GM23248 (cell line): ENCODE data around the gene HOTAIR. TPM values are rescaled to one million over a fixed set of nuclear protein-coding genes. Genes with fewer than 3 reads are reported as not detected.

Experiments used
- DNase-seq: peaks from one replicate; pipeline ENCODE4 v3.0.0-alpha.2; 2015
- H2AFZ ChIP-seq: fragments of 200-600 bp; sonication (generic); 2 replicates; pipeline ENCODE4 v1.6.1; 2016; ENCODE audit warnings: antibody characterized with exemption
- H3F3A ChIP-seq: fragments of 200-600 bp; sonication (generic); 2 replicates; pipeline ENCODE4 v1.6.1; 2016; ENCODE audit warnings: mild to moderate bottlenecking, antibody characterized with exemption, mixed run types; ENCODE audit not compliant: insufficient read depth
- H3K27ac ChIP-seq: fragments of 200-600 bp; sonication (generic); 2 replicates; pipeline ENCODE4 v1.5.1; 2016; ENCODE audit warnings: mild to moderate bottlenecking
- H3K27me3 ChIP-seq: fragments of 200-600 bp; sonication (generic); replicated peaks from 2 replicates; pipeline ENCODE4 v1.6.1; 2016; ENCODE audit warnings: mild to moderate bottlenecking; ENCODE audit not compliant: insufficient read depth
- H3K36me3 ChIP-seq: fragments of 200-600 bp; sonication (generic); 2 replicates; pipeline ENCODE4 v1.6.1; 2016; ENCODE audit warnings: low read depth, mild to moderate bottlenecking
- H3K4me1 ChIP-seq: fragments of 200-600 bp; sonication (generic); 2 replicates; pipeline ENCODE4 v1.6.1; 2016; ENCODE audit warnings: mild to moderate bottlenecking; ENCODE audit not compliant: insufficient read depth
- H3K4me2 ChIP-seq: fragments of 200-600 bp; sonication (generic); one replicate; pipeline ENCODE4 v1.6.1; 2016; ENCODE audit warnings: mild to moderate bottlenecking; ENCODE audit not compliant: unreplicated experiment
- H3K4me3 ChIP-seq: fragments of 200-600 bp; sonication (generic); 2 replicates; pipeline ENCODE4 v1.5.1; 2016; ENCODE audit warnings: mild to moderate bottlenecking
- H3K79me2 ChIP-seq: fragments of 200-600 bp; sonication (generic); 2 replicates; pipeline ENCODE4 v1.6.1; 2016; ENCODE audit warnings: mild to moderate bottlenecking; ENCODE audit not compliant: insufficient read depth
- H3K9ac ChIP-seq: fragments of 200-600 bp; sonication (generic); 2 replicates; pipeline ENCODE4 v1.6.1; 2016; ENCODE audit warnings: mild to moderate bottlenecking
- H3K9me2 ChIP-seq: fragments of 200-600 bp; sonication (generic); 2 replicates; pipeline ENCODE4 v1.6.1; 2016; ENCODE audit warnings: mixed run types, mild to moderate bottlenecking, moderate library complexity; ENCODE audit not compliant: insufficient read depth
- H3K9me3 ChIP-seq: fragments of 200-600 bp; sonication (generic); one replicate; pipeline ENCODE4 v1.6.1; 2017; ENCODE audit warnings: low read depth
- H4K20me1 ChIP-seq: fragments of 200-600 bp; sonication (generic); 2 replicates; pipeline ENCODE4 v1.6.0; 2016; ENCODE audit not compliant: insufficient read depth
- EZH2 ChIP-seq: fragments of 200-600 bp; sonication (generic); IDR thresholded peaks from 2 replicates; pipeline ENCODE4 v1.6.1; 2018; ENCODE audit warnings: antibody characterized with exemption, mild to moderate bottlenecking; ENCODE audit not compliant: insufficient read depth, poor library complexity, severe bottlenecking
- EZH2phosphoT487 ChIP-seq: fragments of 200-600 bp; sonication (generic); IDR thresholded peaks from 2 replicates; pipeline ENCODE4 v1.6.1; 2018; ENCODE audit warnings: antibody characterized with exemption, moderate library complexity, mild to moderate bottlenecking, low read depth; ENCODE audit not compliant: insufficient read depth
- WGBS, 2 experiments: methylation state at CpG; one replicate each; pipeline ENCODE4 v1.1.6; 2015 to 2017; ENCODE audit warnings: low lambda C conversion rate in 2 of 2, low coverage in 1 of 2; ENCODE audit errors: missing lambda C conversion rate in 2 of 2; 5-methylcytosine and 5-hydroxymethylcytosine counted together
- in situ Hi-C: fragments of 300-500 bp; cut with MboI; formaldehyde crosslinking; loops from 2 replicates; pipeline ENCODE4 v1.15.0; 2020
- polyA plus RNA-seq: library from polyadenylated mRNA; unstranded; fragments of >200 nt; fragmentation: Nextera tagmentation; extraction: Ambion mirVana; gene quantifications from 2 replicates; pipeline ENCODE4 v1.2.1, GENCODE V29; 2016
- total RNA-seq: library from RNA; depleted of rRNA; stranded (reverse); fragments of >200 nt; shearing (Covaris generic); gene quantifications from 2 replicates; pipeline ENCODE4 v1.2.3, GENCODE V29; 2014

Gene HOTAIR
- total and polyA plus RNA-seq, 2 experiments from 2014 or later: not detected

DNA sequence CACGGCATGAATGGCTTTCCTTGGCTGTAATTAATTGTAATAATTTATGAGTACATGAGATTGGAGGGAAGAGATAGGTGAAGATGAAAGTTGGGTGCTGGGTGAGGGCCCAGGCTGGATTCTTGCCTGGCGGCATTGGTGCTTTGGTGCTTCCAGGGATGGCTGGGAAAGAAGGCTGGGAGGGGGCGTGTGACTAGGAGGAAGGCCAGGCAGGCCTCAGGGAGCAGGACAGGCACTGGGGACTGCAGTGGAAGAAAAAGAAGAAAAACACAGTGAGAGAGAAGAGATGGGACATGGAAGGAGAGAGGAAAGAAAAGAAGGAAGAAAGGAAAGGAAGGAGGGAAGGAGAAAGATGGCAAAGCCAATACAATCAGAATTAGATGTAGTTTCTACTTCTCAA, 28.9 kb upstream of the HOTAIR start:
- peaks cover 13% of the 10 kb centered on the region; the same call in 1 of the 2 replicates for H3F3A ChIP-seq
- H3K79me2 ChIP-seq: peaks cover 22% of the 10 kb centered on the region
- H3K9me2 ChIP-seq: no peaks in the 10 kb centered on the region
- no peaks in the 10 kb centered on the region for H3K9me3 ChIP-seq
- no peak for TF ChIP-seq EZH2phosphoT487
- H3K4me1 ChIP-seq: peaks cover 10% of the 10 kb centered on the region
- DNase-seq: no peak
- H3K36me3 ChIP-seq: no peaks in the 10 kb centered on the region
- no peak overlapping the region for H3K4me2 ChIP-seq
- H4K20me1 ChIP-seq: no peaks in the 10 kb centered on the region
- H2AFZ ChIP-seq: no peak overlapping the region
- no peak overlapping the region for H3K27ac ChIP-seq
- no peak overlapping the region for H3K9ac ChIP-seq
- 84 to 89% methylated on average over 3 of the region's 3 CpGs for WGBS, 2 experiments
- no peaks in the 10 kb centered on the region for H3K27me3 ChIP-seq
- in situ Hi-C loops: no loop called here
- no peak overlapping the region for H3K4me3 ChIP-seq

GRCh38 chr12:54002915-54003389, 28.2 kb upstream of the HOTAIR start:
- TF ChIP-seq EZH2phosphoT487 (no peak), EZH2 (no peak)
- H3K4me2 ChIP-seq: no peak overlapping the region
- no peaks in the 10 kb centered on the region for H3K27me3 ChIP-seq
- no peaks in the 10 kb centered on the region for H3K36me3 ChIP-seq
- peaks cover 17% of the 10 kb centered on the region for H3K79me2 ChIP-seq
- no peak overlapping the region for H2AFZ ChIP-seq
- H3K9me2 ChIP-seq: no peaks in the 10 kb centered on the region
- WGBS, 2 experiments: 98% methylated on average over 19 of the region's 19 CpGs
- peaks cover 7% of the 10 kb centered on the region; the same call in 1 of the 2 replicates for H3F3A ChIP-seq
- H3K27ac ChIP-seq: no peak overlapping the region
- no peak for DNase-seq
- H4K20me1 ChIP-seq: no peaks in the 10 kb centered on the region
- no peak overlapping the region for H3K9ac ChIP-seq
- H3K4me1 ChIP-seq: peaks cover 4% of the 10 kb centered on the region; the same call in 1 of the 2 replicates
- no peaks in the 10 kb centered on the region for H3K9me3 ChIP-seq
- in situ Hi-C loops: no loop called here
- no peak overlapping the region for H3K4me3 ChIP-seq

DNA sequence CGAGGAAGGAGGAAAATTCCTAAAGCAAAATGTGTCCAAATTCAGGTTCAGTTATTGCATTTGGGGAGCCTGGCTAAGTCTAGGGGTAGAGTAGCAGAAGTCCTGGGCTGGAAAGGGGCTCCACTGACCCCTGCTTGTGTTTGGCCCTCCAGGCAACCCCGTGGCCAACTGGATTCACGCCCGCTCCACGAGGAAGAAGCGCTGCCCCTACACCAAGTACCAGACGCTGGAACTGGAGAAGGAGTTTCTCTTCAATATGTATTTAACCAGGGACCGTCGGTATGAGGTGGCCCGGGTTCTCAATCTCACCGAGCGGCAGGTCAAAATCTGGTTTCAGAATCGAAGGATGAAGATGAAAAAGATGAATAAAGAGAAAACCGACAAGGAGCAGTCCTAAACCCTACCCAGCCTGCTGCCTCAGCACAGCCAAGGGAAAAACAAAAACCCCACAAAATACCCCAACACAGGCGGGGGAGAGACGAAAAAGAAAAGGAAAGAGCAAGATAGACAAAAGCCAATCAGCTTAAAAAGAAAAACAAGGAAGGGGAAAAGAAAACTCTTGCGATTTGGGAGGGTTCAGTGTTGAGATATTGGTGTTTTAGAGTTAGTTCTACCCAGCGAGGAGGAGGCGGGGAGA, 27.6 kb upstream of the HOTAIR start:
- Histone ChIP-seq H3K27me3 (no peaks in the 10 kb centered on the region), H3K4me1 (peaks cover 3% of the 10 kb centered on the region; the same call in 1 of the 2 replicates), H3K27ac (no peak overlapping the region), H3K79me2 (peaks cover 12% of the 10 kb centered on the region; the same call in 1 of the 2 replicates), H3K9me2 (no peaks in the 10 kb centered on the region), H2AFZ (no peak overlapping the region), H3K9me3 (no peaks in the 10 kb centered on the region), H4K20me1 (no peaks in the 10 kb centered on the region), H3F3A (peaks cover 2% of the 10 kb centered on the region; the same call in 1 of the 2 replicates), H3K36me3 (no peaks in the 10 kb centered on the region), H3K9ac (no peak overlapping the region), H3K4me2 (no peak overlapping the region), H3K4me3 (no peak overlapping the region)
- WGBS, 2 experiments: 90% methylated on average over 19 of the region's 19 CpGs
- no peak for DNase-seq
- in situ Hi-C loops: no loop called here
- TF ChIP-seq EZH2phosphoT487 (no peak), EZH2 (no peak)

DNA sequence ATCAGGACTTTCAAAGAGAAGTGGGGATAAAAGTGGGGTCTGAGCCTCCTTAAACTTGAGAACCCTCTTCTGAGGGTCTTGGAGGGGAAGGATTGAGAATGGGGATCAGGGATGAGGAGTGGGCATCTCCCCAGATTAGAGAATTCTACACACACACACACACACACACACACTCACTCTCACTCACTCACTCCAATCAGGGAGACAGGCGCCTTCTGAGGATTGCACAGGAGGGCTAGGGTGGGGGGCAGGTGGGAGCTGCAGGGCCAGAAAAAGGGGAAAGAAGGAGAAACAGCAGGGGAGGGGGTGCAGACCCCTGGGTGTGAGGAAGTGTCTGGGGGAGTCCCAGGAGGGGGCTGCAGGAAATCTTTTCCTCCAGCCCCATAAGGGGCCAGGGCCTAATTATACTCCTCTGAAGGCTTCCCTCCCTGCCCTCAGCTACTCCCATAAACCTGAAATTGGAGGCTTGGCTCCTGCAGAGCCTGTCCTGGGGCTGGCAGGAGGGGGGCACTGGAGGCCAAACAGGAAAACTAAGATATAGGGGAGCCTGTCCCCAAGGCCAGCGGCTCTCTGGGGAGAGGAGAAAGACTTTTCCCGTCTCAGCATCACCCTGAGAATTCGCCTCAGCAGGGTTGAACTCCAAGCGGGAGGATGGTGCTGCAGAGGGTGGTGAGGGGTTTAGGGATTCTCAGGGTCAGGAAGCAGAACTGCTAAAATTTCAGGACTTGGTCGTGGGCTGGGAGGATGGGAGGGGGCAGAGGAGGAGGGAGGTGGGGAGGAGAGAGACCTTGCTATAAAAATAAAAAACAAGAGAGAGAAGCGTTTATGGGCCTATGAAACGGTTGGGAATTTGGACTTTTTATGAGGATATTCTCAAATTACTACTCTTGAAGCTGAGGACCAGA, 26.8 kb upstream of the HOTAIR start:
- no peak for DNase-seq
- Histone ChIP-seq H3F3A (no peaks in the 10 kb centered on the region), H3K79me2 (peaks cover 9% of the 10 kb centered on the region; the same call in 1 of the 2 replicates), H3K4me3 (no peak overlapping the region; the same call in 1 of the 2 replicates), H3K4me1 (peaks cover 3% of the 10 kb centered on the region; the same call in 1 of the 2 replicates), H3K36me3 (no peaks in the 10 kb centered on the region), H3K27me3 (no peaks in the 10 kb centered on the region), H3K9me2 (no peaks in the 10 kb centered on the region), H3K9me3 (no peaks in the 10 kb centered on the region), H4K20me1 (no peaks in the 10 kb centered on the region), H3K4me2 (peak overlapping the region; percentile 98), H2AFZ (no peak overlapping the region), H3K27ac (no peak overlapping the region), H3K9ac (peak overlapping the region; percentile 98; the same call in 1 of the 2 replicates)
- TF ChIP-seq EZH2phosphoT487 (no peak), EZH2 (no peak)
- 90 to 91% methylated on average over 8 of the region's 8 CpGs for WGBS, 2 experiments
- in situ Hi-C loops: no loop called here
